NT2/D1 (cell line): ENCODE data around the gene MGST3.

ENCODE experiments used
- SUZ12 ChIP-seq: IDR thresholded peaks from 2 replicates; pipeline ENCODE4 v1.6.1; 2011; ENCODE audit not compliant: insufficient read length, insufficient read depth; ENCODE audit errors: extremely low read depth
- YY1 ChIP-seq: IDR thresholded peaks from 2 replicates; pipeline ENCODE4 v1.6.1; 2011; ENCODE audit not compliant: insufficient read length, insufficient read depth
- ZNF274 ChIP-seq: IDR thresholded peaks from 2 replicates; pipeline ENCODE4 v1.6.1; 2011; ENCODE audit warnings: mild to moderate bottlenecking, low read depth, low read length

GRCh38 chr1:165695031-165695430, 64.0 kb downstream of the MGST3 start:
- TF ChIP-seq SUZ12, result no peak
- no peak for TF ChIP-seq YY1
- no peak for TF ChIP-seq ZNF274
